Dermis lymphatic vessel endothelial cell (primary cell): Measurements from ENCODE around the gene TFB2M. TPM values are rescaled to one million over a fixed set of nuclear protein-coding genes. Genes with fewer than 3 reads are reported as not detected.

Experiments used
- total RNA-seq: library from RNA; depleted of rRNA; stranded (reverse); fragments of >200 nt; gene quantifications from 2 replicates; pipeline ENCODE4 v1.2.1, GENCODE V29; 2014

Gene TFB2M, protein sequence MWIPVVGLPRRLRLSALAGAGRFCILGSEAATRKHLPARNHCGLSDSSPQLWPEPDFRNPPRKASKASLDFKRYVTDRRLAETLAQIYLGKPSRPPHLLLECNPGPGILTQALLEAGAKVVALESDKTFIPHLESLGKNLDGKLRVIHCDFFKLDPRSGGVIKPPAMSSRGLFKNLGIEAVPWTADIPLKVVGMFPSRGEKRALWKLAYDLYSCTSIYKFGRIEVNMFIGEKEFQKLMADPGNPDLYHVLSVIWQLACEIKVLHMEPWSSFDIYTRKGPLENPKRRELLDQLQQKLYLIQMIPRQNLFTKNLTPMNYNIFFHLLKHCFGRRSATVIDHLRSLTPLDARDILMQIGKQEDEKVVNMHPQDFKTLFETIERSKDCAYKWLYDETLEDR
- total RNA-seq = 14.3 and 17.3 TPM in 2 replicates

DNA sequence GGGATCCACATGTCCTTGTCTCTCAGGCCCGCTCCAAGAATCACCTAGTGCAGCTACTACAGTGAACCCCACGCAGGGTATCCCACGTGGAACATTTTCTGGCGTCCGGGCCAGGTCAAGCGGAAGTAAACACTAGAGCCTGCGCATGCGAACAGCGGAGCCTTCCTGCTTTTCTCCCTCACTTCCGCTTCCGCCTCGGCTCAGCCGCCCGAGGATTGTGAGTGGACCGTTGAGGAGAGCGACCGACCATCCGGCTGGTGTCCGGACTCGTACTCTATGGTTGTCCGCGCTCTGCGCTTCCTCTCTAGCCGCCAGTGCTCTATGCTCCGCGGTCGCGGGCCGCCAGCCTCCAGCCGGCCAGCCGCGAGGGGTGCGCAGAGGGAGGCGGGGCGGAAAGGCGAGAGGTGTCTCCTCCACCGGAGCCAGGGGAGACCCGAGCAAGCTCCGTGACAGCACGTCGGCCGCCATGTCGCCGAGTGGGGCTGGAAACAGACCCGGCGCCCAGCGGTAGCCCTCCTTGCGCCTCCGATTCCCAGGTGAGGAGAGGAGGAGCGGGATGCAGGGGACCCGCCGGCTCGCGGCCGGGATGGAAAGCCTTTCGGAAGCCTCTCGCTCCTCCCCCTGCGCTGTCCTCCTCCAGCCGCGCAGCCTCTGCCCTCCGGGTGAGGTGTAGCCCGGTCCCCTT, at the start of gene TFB2M, which contains the start of gene CNST:
TFB2M (minus strand) TSS at position 134 of the 685 bp plus-strand sequence; CDS start at position 11, 123 bp downstream.
CNST (plus strand) TSS at position 329 of the 685 bp plus-strand sequence. CDS start 25,107 bp downstream, outside the sequence.

DNA sequence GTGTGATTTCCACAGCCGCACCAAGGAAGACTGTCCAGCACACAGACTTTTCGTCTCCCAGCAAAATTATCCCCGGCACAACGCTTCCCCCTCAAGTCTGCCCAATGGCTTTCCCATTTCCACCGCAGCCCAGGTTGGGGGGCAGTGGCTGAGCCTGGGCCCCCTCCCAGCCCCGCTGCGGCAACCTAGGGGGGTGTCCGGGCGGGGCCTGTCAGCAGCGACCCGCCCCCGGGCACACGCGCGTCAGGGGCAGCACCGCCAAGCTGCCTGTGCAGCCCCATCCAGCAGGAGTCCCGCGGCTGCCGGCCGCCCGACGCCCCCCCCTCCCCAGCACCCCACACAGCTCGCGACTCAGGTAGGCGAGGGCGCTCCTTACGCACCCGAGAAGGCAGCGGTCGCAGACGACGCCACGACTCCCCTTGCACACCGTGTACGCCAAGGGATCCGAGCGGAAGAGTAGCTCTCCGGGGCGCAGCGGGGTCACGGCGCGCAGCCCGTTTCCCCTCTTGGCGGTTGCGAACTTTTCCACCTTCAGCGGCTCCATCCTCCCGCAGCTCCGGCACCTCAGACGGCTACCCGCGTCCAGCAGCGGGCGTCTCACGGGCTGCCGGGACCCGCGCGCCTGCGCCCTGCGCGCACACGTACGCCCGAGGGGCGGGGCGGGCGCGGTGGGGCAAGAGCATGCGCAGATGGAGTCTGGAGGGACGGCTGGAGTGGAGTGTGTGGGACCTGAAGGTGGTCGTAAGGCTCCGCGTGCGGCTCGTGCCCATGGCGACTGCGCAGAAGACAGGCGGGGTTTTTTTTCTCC, 59.2 kb downstream of the TFB2M start, which contains the start of gene SMYD3:
SMYD3 (minus strand) TSS at position 606 of the 808 bp plus-strand sequence.

Other genes with a start within 250 kb of the TFB2M start
- 22.2 and 23.6 TPM in 2 replicates for gene SMYD3, start 59.0 kb downstream of the TFB2M start, total RNA-seq
- 30.9 and 37.9 TPM in 2 replicates for gene CNST, start 195 bp upstream of the TFB2M start, total RNA-seq
- 37.4 and 54.9 TPM in 2 replicates for gene SCCPDH, start 158.1 kb upstream of the TFB2M start, total RNA-seq